ENCODE measurements around the gene KCTD17. TPM values are rescaled to one million over a fixed set of nuclear protein-coding genes. Genes with fewer than 3 reads are reported as not detected.

KCTD17 gene
- total and polyA plus RNA-seq, 2 of the 13 experiments (the other 11 are each of a cell fraction or from before 2014, with no cell fraction given): 5.3 to 11.7 TPM

DNA sequence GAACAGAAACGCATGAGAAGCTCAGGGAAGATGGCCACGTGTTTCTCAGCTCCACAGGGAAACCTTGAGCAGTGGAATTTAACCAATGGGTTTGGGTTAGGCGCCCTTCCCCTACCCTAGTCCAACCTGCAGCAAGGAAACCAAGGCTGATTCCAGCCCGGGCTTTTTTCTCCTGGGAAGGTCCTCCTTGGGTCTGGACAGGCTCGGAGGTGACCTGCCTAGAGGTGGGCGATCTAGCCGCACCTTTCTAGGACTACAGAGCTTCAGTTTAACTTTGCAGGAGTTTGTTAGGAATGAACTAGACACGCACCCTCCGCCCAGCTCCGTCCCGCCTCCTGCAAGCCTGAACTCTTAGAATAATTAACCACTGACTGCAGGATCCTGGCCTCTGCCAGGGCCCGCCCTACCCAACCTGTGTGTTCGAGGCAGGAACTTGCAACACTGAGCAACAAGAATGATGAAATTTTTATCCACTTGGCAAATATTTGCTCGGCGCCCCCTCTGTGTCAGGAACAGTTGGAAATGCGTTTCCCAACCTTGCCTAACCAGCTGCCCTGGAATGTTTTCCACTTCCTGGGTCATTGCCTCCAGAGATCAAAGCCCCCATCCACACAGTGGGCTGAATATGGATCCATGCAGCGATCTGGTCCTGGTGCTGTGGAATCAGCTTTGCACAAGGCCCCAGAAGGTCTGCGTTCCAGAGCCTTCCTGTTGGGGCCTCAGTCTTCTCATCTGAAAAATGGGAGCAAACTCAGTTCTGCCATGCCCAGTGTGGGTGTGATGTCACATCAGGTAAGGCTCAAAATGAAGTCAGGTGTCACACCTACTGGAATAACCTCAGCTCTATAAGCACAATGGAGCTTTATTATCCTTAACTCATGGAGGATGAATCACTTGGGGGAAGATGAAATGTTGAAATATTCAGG is 18.7 kb upstream of the KCTD17 start (continued):
- TF ChIP-seq ZNF768 (CRISPR knock-in tag; IDR thresholded peaks at IDR 0.05): peak; percentile 57; the same call in 1 of the 2 replicates
- TF ChIP-seq, protein P1, sequence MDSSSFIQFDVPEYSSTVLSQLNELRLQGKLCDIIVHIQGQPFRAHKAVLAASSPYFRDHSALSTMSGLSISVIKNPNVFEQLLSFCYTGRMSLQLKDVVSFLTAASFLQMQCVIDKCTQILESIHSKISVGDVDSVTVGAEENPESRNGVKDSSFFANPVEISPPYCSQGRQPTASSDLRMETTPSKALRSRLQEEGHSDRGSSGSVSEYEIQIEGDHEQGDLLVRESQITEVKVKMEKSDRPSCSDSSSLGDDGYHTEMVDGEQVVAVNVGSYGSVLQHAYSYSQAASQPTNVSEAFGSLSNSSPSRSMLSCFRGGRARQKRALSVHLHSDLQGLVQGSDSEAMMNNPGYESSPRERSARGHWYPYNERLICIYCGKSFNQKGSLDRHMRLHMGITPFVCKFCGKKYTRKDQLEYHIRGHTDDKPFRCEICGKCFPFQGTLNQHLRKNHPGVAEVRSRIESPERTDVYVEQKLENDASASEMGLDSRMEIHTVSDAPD (CRISPR knock-in tag; IDR thresholded peaks at IDR 0.05): peak; percentile 98
- TF ChIP-seq ZC3H13 (CRISPR knock-in tag; IDR thresholded peaks at IDR 0.05): peak; percentile 60; the same call in 1 of the 2 replicates
- TF ChIP-seq, protein P2, sequence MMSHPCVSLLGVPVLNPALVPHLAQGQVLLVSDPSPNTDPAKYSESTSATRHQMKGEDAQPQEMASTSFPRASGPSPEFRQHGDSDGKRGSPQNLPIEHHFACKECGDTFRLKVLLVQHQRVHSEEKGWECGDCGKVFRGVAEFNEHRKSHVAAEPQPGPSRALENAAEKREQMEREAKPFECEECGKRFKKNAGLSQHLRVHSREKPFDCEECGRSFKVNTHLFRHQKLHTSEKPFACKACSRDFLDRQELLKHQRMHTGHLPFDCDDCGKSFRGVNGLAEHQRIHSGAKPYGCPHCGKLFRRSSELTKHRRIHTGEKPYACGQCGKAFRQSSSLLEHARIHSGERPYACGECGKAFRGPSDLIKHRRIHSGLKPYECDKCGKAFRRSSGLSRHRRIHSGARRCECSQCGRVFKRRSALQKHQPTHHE (CRISPR knock-in tag; IDR thresholded peaks at IDR 0.05; ENCODE audit: borderline replicate concordance): 0 out of 2 replicates have a peak, but pooled peaks have one; percentile 45
- peak; percentile 91 for TF ChIP-seq SOX13 (IDR thresholded peaks at IDR 0.05)
- TF ChIP-seq SOX13 (CRISPR knock-in tag; conservative IDR thresholded peaks at IDR 0.05 in 1 of 2, IDR thresholded peaks at IDR 0.05 in 1 of 2): peak in 1 of 2 experiments; percentile 88; a peak in 2 of 4 replicates
- TF ChIP-seq ZNF138 (CRISPR knock-in tag; IDR thresholded peaks at IDR 0.05; ENCODE audit: low read depth): peak; percentile 69; the same call in 1 of the 2 replicates
- peak; percentile 93 for TF ChIP-seq PHF5A (CRISPR knock-in tag; IDR thresholded peaks at IDR 0.05; ENCODE audit: low read depth, unreplicated experiment)
- TF ChIP-seq, protein P3, sequence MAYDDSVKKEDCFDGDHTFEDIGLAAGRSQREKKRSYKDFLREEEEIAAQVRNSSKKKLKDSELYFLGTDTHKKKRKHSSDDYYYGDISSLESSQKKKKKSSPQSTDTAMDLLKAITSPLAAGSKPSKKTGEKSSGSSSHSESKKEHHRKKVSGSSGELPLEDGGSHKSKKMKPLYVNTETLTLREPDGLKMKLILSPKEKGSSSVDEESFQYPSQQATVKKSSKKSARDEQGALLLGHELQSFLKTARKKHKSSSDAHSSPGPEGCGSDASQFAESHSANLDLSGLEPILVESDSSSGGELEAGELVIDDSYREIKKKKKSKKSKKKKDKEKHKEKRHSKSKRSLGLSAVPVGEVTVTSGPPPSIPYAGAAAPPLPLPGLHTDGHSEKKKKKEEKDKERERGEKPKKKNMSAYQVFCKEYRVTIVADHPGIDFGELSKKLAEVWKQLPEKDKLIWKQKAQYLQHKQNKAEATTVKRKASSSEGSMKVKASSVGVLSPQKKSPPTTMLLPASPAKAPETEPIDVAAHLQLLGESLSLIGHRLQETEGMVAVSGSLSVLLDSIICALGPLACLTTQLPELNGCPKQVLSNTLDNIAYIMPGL (CRISPR knock-in tag; IDR thresholded peaks at IDR 0.05; ENCODE audit: borderline replicate concordance in 1 of 2, low read depth in 1 of 2): peak in 1 of 2 experiments; percentile 51; a peak in 3 of 4 replicates
- no peak for TF ChIP-seq ZNF75D (CRISPR knock-in tag; IDR thresholded peaks at IDR 0.05; ENCODE audit: borderline replicate concordance)
- TF ChIP-seq HMG20B (CRISPR knock-in tag; conservative IDR thresholded peaks at IDR 0.05): peak; percentile 90
- TF ChIP-seq MXD4 (CRISPR knock-in tag; IDR thresholded peaks at IDR 0.05): peak; percentile 72; the same call in 1 of the 2 replicates
- TF ChIP-seq, protein P4, sequence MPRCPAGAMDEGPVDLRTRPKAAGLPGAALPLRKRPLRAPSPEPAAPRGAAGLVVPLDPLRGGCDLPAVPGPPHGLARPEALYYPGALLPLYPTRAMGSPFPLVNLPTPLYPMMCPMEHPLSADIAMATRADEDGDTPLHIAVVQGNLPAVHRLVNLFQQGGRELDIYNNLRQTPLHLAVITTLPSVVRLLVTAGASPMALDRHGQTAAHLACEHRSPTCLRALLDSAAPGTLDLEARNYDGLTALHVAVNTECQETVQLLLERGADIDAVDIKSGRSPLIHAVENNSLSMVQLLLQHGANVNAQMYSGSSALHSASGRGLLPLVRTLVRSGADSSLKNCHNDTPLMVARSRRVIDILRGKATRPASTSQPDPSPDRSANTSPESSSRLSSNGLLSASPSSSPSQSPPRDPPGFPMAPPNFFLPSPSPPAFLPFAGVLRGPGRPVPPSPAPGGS (CRISPR knock-in tag; IDR thresholded peaks at IDR 0.05): peak; percentile 57; the same call in 1 of the 2 replicates
- no peak for TF ChIP-seq FLYWCH1 (CRISPR knock-in tag; IDR thresholded peaks at IDR 0.05)
- TF ChIP-seq NCOA1 (CRISPR knock-in tag; IDR thresholded peaks at IDR 0.05): peak; percentile 99
- no peak for TF ChIP-seq ZNF543 (CRISPR knock-in tag; IDR thresholded peaks at IDR 0.05)
- TF ChIP-seq PITX1 (CRISPR knock-in tag; IDR thresholded peaks at IDR 0.05): peak; percentile 99
- peak; percentile 64; the same call in 1 of the 2 replicates for TF ChIP-seq ZNF563 (CRISPR knock-in tag; IDR thresholded peaks at IDR 0.05)
- TF ChIP-seq, protein P5, sequence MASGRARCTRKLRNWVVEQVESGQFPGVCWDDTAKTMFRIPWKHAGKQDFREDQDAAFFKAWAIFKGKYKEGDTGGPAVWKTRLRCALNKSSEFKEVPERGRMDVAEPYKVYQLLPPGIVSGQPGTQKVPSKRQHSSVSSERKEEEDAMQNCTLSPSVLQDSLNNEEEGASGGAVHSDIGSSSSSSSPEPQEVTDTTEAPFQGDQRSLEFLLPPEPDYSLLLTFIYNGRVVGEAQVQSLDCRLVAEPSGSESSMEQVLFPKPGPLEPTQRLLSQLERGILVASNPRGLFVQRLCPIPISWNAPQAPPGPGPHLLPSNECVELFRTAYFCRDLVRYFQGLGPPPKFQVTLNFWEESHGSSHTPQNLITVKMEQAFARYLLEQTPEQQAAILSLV (CRISPR knock-in tag; IDR thresholded peaks at IDR 0.05; ENCODE audit: borderline replicate concordance): no peak; the same call in 1 of the 2 replicates
